OCI-LY1 (cell line): ENCODE data around the gene ATP11C.

Experiments used
- H2AFZ ChIP-seq: fragments of 200-600 bp; sonication (generic), shearing (Covaris generic); 2 replicates; pipeline ENCODE4 v1.6.0; 2014; ENCODE audit warnings: antibody characterized with exemption, mild to moderate bottlenecking, low read length
- H3F3A ChIP-seq: fragments of 200-600 bp; sonication (generic), shearing (Covaris generic); 2 replicates; pipeline ENCODE4 v1.6.0; 2014; ENCODE audit warnings: mild to moderate bottlenecking, antibody characterized with exemption, low read length, moderate library complexity; ENCODE audit not compliant: insufficient read depth
- H3K27ac ChIP-seq: fragments of 200-600 bp; sonication (generic); 2 replicates; pipeline ENCODE4 v1.5.1; 2014; ENCODE audit warnings: low read length, mixed run types, mild to moderate bottlenecking, low read depth; ENCODE audit not compliant: poor library complexity, severe bottlenecking
- H3K27me3 ChIP-seq: fragments of 200-600 bp; sonication (generic); 2 replicates; pipeline ENCODE4 v1.6.0; 2014; ENCODE audit warnings: antibody characterized with exemption, mild to moderate bottlenecking, low read length, moderate library complexity; ENCODE audit not compliant: insufficient read depth
- H3K36me3 ChIP-seq: fragments of 200-600 bp; sonication (generic); 2 replicates; pipeline ENCODE4 v1.6.1; 2014; ENCODE audit warnings: mild to moderate bottlenecking, antibody characterized with exemption, low read length, moderate library complexity, mixed read lengths; ENCODE audit not compliant: insufficient read depth
- H3K4me1 ChIP-seq: fragments of 200-600 bp; sonication (generic); 2 replicates; pipeline ENCODE4 v1.5.1; 2014; ENCODE audit warnings: mild to moderate bottlenecking, low read length, moderate library complexity; ENCODE audit not compliant: insufficient read depth, severe bottlenecking
- H3K4me2 ChIP-seq: fragments of 200-600 bp; sonication (generic), shearing (Covaris generic); 2 replicates; pipeline ENCODE4 v1.6.1; 2014; ENCODE audit warnings: low read length
- H3K4me3 ChIP-seq: fragments of 200-600 bp; sonication (generic); 2 replicates; pipeline ENCODE4 v1.5.1; 2014; ENCODE audit warnings: low read length, low read depth, mild to moderate bottlenecking, mixed read lengths; ENCODE audit not compliant: poor library complexity, severe bottlenecking
- H3K79me2 ChIP-seq: fragments of 200-600 bp; shearing (Covaris generic); 2 replicates; pipeline ENCODE4 v1.6.1; 2016; ENCODE audit warnings: mixed run types, low read length, mixed read lengths; ENCODE audit not compliant: insufficient read depth
- H3K9ac ChIP-seq: fragments of 200-600 bp; sonication (generic), shearing (Covaris generic); 2 replicates; pipeline ENCODE4 v1.6.1; 2014; ENCODE audit warnings: mild to moderate bottlenecking, low read length, mixed read lengths
- H3K9me2 ChIP-seq: fragments of 200-600 bp; sonication (generic), shearing (Covaris generic); 2 replicates; pipeline ENCODE4 v1.6.1; 2014; ENCODE audit warnings: low read depth, mild to moderate bottlenecking, low read length, mixed read lengths
- H3K9me3 ChIP-seq: fragments of 200-600 bp; shearing (Covaris generic); 2 replicates; pipeline ENCODE4 v1.6.1; 2014; ENCODE audit warnings: low read length, mixed read lengths
- H4K20me1 ChIP-seq: fragments of 200-600 bp; sonication (generic), shearing (Covaris generic); 2 replicates; pipeline ENCODE4 v1.6.0; 2016; ENCODE audit warnings: mild to moderate bottlenecking, low read length; ENCODE audit not compliant: insufficient read depth
- CTCF ChIP-seq: fragments of 200-600 bp; sonication (generic), shearing (Covaris generic); IDR thresholded peaks from 2 replicates; pipeline ENCODE4 v1.5.1; 2017; ENCODE audit warnings: mild to moderate bottlenecking, antibody characterized with exemption, low read length, moderate library complexity, mixed read lengths
- EZH2 ChIP-seq: fragments of 200-600 bp; sonication (generic), shearing (Covaris generic); IDR thresholded peaks from 2 replicates; pipeline ENCODE4 v1.8.0; 2017; ENCODE audit warnings: borderline replicate concordance, mixed run types, mild to moderate bottlenecking, antibody characterized with exemption, low read length, moderate library complexity, mixed read lengths

Gene ATP11C

DNA sequence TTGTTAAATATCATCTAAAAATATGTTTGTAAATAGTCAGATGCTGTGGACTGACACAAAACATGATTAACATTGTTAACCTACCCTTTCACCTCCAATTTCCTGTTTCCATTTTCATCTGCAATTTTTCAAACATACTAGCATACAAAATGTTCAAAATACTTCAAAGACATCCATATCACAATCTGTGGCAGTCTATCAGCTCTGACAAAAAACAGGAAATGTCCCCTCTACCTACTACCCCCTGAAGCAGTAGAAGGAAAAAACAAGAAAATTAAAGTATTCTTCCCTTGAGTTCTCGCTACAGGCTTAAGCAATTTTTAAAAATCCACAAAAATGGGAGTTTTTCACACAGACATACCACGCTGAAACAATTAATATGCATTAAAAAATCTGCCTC, 116.6 kb downstream of the ATP11C start:
- Histone ChIP-seq H3K4me2 (no peak overlapping the region), H3K4me3 (no peak overlapping the region), H3K79me2 (no peaks in the 10 kb centered on the region), H3F3A (no peaks in the 10 kb centered on the region), H3K27me3 (no peaks in the 10 kb centered on the region), H3K9me3 (no peaks in the 10 kb centered on the region), H3K4me1 (peaks cover 5% of the 10 kb centered on the region), H3K9me2 (no peaks in the 10 kb centered on the region), H2AFZ (no peak overlapping the region), H3K9ac (no peak overlapping the region), H3K36me3 (peaks cover 8% of the 10 kb centered on the region; the same call in 1 of the 2 replicates), H4K20me1 (no peaks in the 10 kb centered on the region), H3K27ac (no peak overlapping the region)
- TF ChIP-seq CTCF (no peak), EZH2 (no peak)

- Histone ChIP-seq H3K4me2 (no peak overlapping the region), H3K9me3 (no peaks in the 10 kb centered on the region), H4K20me1 (no peaks in the 10 kb centered on the region), H3K27me3 (no peaks in the 10 kb centered on the region), H3K4me1 (peaks cover 5% of the 10 kb centered on the region), H3K4me3 (no peak overlapping the region), H3F3A (no peaks in the 10 kb centered on the region), H3K36me3 (peaks cover 8% of the 10 kb centered on the region; the same call in 1 of the 2 replicates), H2AFZ (no peak overlapping the region), H3K27ac (no peak overlapping the region), H3K9ac (no peak overlapping the region), H3K79me2 (no peaks in the 10 kb centered on the region), H3K9me2 (no peaks in the 10 kb centered on the region)
- no peak for TF ChIP-seq CTCF
- no peak for TF ChIP-seq EZH2
Measured at GRCh38 chrX:139815771-139816170, 117.1 kb downstream of the ATP11C start.

DNA sequence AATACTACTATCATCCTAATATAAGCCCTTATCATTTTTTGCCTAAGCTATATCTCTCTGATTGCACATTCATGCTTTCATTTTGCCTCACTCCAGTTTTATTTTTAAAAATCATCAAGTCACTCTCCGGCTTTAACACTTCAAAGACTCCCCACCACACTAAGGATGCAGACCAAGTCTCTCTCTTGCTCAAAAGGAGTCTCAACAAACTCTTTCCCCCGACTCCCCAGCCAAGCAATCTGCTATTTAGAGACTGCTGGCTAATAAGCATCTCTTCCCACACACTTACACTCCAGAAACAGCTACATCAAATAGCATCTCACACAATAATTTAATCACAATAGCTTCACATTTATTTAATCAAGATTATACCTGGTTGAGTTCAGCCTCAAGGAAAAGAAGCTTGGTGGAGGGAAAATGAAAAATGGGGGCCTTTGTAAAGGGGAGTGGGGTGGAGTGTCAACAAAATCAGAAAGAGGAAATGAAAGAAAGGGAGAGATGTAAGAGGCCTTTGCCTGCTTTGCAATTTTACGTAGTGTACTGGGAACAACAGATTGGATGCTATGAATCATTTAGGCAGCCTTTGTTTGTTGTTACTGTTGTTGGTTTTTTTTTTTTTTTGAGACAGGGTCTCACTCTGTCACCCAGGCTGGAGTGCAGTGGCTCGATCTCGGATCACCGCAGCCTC, 120.8 kb downstream of the ATP11C start:
- no peak overlapping the region for H3K4me2 ChIP-seq
- no peaks in the 10 kb centered on the region for H3K9me2 ChIP-seq
- H3K36me3 ChIP-seq: peaks cover 8% of the 10 kb centered on the region
- H3K4me1 ChIP-seq: peaks cover 5% of the 10 kb centered on the region
- no peak overlapping the region for H3K9ac ChIP-seq
- H3K27me3 ChIP-seq: no peaks in the 10 kb centered on the region
- no peak overlapping the region for H3K27ac ChIP-seq
- H3K4me3 ChIP-seq: no peak overlapping the region
- no peaks in the 10 kb centered on the region for H4K20me1 ChIP-seq
- no peak overlapping the region for H2AFZ ChIP-seq
- no peaks in the 10 kb centered on the region for H3F3A ChIP-seq
- no peaks in the 10 kb centered on the region for H3K79me2 ChIP-seq
- no peaks in the 10 kb centered on the region for H3K9me3 ChIP-seq
- TF ChIP-seq CTCF (no peak), EZH2 (no peak)
